Measurements from ENCODE around the gene PRSS23. TPM values are rescaled to one million over a fixed set of nuclear protein-coding genes. Genes with fewer than 3 reads are reported as not detected.

The PRSS23 gene
- total and polyA plus RNA-seq, 2 donors (not counting 3 experiments of a cell fraction or from before 2014, with no cell fraction given): 146 to 278 TPM

DNA sequence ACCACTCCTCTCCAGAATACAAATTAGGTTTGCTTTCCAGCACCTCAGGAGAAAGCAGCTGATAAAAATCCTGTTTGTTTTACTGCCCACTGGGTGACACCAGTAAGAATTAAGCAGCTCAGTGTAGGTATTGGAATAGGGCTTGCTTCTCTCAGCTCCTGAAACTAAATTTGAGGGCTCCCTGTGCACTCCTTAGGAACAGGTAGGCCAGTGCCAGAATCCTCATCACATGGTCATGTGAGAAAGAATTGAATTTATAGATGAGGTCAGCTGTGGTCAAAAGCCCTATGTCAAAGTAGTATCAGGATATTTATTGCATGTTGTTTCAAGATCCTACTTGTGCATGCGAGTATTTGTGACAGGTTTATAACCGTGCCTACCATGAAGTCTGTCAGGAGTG lies 1.0 kb downstream of the PRSS23 start:
- Histone ChIP-seq H3K9me1 (replicated peaks; ENCODE audit: control insufficient read depth, extremely low read depth, insufficient read depth, low read length) (no peaks in the 10 kb centered on the region), H4K20me1 (replicated peaks; ENCODE audit: control insufficient read depth, extremely low read depth, insufficient read depth, low read length) (no peaks in the 10 kb centered on the region), H3K36me3 (ENCODE audit: control insufficient read depth in 2 of 2, extremely low read depth in 1 of 2, insufficient read depth in 2 of 2, low read length in 2 of 2) (peaks cover 0 to 5% of the 10 kb centered on the region in 2 experiments), H3K79me2 (ENCODE audit: control insufficient read depth, insufficient read depth, low read length) (peaks cover 64% of the 10 kb centered on the region), H3K9me3 (replicated peaks; ENCODE audit: control insufficient read depth, insufficient read depth, low read length) (no peaks in the 10 kb centered on the region), H3K9ac (replicated peaks; ENCODE audit: extremely low read depth, insufficient read depth, low read length) (peak overlapping the region; percentile 97), H3K4me3 (replicated peaks in 1 of 3; ENCODE audit: insufficient read depth in 1 of 3, low read depth in 1 of 3, low read length in 3 of 3) (peak overlapping the region; percentile 82 to 96 (median 95)), H2AFZ (ENCODE audit: low read depth, low read length) (no peak overlapping the region), H3K4me2 (ENCODE audit: insufficient read depth, low read length) (peak overlapping the region; percentile 100), H3K27ac (ENCODE audit: insufficient read depth, low read depth, low read length) (peak overlapping the region; percentile 96), H3K27me3 (ENCODE audit: control insufficient read depth in 2 of 2, insufficient read depth in 2 of 2, low read length in 2 of 2) (no peaks in the 10 kb centered on the region), H3K4me1 (ENCODE audit: control insufficient read depth, extremely low read depth, insufficient read depth, low read length) (peaks cover 58% of the 10 kb centered on the region)
- no peak for TF ChIP-seq POLR2A (IDR thresholded peaks at IDR 0.05; ENCODE audit: low read depth, low read length)
- TF ChIP-seq, protein P1, sequence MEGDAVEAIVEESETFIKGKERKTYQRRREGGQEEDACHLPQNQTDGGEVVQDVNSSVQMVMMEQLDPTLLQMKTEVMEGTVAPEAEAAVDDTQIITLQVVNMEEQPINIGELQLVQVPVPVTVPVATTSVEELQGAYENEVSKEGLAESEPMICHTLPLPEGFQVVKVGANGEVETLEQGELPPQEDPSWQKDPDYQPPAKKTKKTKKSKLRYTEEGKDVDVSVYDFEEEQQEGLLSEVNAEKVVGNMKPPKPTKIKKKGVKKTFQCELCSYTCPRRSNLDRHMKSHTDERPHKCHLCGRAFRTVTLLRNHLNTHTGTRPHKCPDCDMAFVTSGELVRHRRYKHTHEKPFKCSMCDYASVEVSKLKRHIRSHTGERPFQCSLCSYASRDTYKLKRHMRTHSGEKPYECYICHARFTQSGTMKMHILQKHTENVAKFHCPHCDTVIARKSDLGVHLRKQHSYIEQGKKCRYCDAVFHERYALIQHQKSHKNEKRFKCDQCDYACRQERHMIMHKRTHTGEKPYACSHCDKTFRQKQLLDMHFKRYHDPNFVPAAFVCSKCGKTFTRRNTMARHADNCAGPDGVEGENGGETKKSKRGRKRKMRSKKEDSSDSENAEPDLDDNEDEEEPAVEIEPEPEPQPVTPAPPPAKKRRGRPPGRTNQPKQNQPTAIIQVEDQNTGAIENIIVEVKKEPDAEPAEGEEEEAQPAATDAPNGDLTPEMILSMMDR (IDR thresholded peaks at IDR 0.05; ENCODE audit: extremely low read depth in 1 of 2, insufficient read depth in 1 of 2, low read depth in 1 of 2, low read length in 2 of 2): no peak
- TF ChIP-seq EZH2 (IDR thresholded peaks at IDR 0.05; ENCODE audit: borderline replicate concordance, low read depth, low read length, severe bottlenecking): no peak
- no peak for TF ChIP-seq POLR2AphosphoS5 (IDR thresholded peaks at IDR 0.05; ENCODE audit: insufficient read depth, low read depth, low read length)
- TF ChIP-seq JUN (IDR thresholded peaks at IDR 0.05; ENCODE audit: borderline replicate concordance, insufficient read depth, insufficient read length, low read depth): no peak
- no peak for TF ChIP-seq FOS (IDR thresholded peaks at IDR 0.05; ENCODE audit: borderline replicate concordance, insufficient read depth, low read length)
- TF ChIP-seq GATA2 (IDR thresholded peaks at IDR 0.05; ENCODE audit: insufficient read depth, insufficient read length, low read depth, low read length): no peak
- TF ChIP-seq, protein P2, sequence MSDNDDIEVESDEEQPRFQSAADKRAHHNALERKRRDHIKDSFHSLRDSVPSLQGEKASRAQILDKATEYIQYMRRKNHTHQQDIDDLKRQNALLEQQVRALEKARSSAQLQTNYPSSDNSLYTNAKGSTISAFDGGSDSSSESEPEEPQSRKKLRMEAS (IDR thresholded peaks at IDR 0.05; ENCODE audit: insufficient read depth, insufficient read length): no peak
- TF ChIP-seq MYC (IDR thresholded peaks at IDR 0.05; ENCODE audit: low read depth, low read length): no peak
- intact Hi-C loops (cut with micrococcal nuclease) (loop anchor here (5.0 kb wide), 2 partner anchors 116 to 209 kb away; no protein-coding TSS in a partner anchor), dilution Hi-C loops (cut with MboI; ENCODE audit: extremely low pct_ligation_motif_present, low sequenced_read_pairs) (no loop called here)
- TSS peak; percentile 17 for BruUV-seq (replicated peaks)
- POLR2A ChIA-PET: interaction anchor here (0.6 to 1.1 kb wide), 3 partner anchors 61 to 740 kb away, joined by 3 to 5 read pairs (median 3); no protein-coding TSS in a partner anchor
- no peak for FAIRE-seq
- DNase-seq (ENCODE audit: low read depth, low spot score): peak; percentile 49
- CTCF ChIA-PET: interaction anchor here (0.7 to 6.1 kb wide), 10 partner anchors 16 to 441 kb away, joined by 3 to 40 read pairs (median 7); no protein-coding TSS in a partner anchor

Measured in endothelial cell of umbilical vein (primary cell).